GM18870 (cell line): Measurements from ENCODE around the gene ADAMTSL5.
"Not testable (repeated sequence)": the region's sequence is repeated elsewhere in the genome, so short reads cannot be mapped to it uniquely, and the experiment has no call there.

Experiments
- ATAC-seq: cut with Tn5 transposase; IDR thresholded peaks from one replicate; pipeline ENCODE4 v1.9.1; 2021; ENCODE audit warnings: moderate library complexity; ENCODE audit not compliant: unreplicated experiment

Gene ADAMTSL5, protein sequence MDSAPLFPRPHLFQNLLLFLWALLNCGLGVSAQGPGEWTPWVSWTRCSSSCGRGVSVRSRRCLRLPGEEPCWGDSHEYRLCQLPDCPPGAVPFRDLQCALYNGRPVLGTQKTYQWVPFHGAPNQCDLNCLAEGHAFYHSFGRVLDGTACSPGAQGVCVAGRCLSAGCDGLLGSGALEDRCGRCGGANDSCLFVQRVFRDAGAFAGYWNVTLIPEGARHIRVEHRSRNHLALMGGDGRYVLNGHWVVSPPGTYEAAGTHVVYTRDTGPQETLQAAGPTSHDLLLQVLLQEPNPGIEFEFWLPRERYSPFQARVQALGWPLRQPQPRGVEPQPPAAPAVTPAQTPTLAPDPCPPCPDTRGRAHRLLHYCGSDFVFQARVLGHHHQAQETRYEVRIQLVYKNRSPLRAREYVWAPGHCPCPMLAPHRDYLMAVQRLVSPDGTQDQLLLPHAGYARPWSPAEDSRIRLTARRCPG

GRCh38 chr19:1512671-1513498 is at the start of gene ADAMTSL5:
TSS of gene ADAMTSL5 (minus strand) at chr19:1513019. CDS start at chr19:1510943, 2,076 bp downstream.
- no peak for ATAC-seq

DNA sequence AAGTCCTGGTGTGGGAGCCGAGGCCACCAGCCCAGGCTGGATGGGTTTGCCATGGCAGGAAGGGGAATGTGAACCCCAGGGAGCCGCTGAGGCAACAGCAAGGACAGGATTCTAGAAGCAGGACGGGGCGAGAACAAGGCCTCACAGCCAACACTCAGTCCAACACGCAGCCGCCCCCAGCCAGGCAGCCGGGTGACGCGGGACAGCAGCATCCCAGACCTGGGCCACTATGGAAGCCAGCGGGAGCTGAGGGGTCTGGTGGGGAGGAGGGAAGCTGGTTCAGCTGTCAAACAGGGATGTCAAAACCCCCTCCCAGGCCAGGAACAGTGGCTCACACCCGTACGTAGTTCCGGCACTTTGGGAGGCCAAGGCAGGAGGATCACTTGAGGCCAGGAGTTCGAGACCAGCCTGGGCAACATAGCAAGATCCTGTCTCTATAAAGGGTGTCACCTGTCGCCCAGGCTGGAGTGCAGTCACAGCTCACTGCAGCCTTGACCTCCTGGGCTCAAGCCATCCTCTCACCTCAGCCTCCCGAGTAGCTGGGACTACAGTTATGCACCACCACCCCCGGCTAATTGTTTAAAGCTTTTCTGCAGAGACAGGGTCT is 48.5 kb upstream of the ADAMTSL5 start:
- no peak for ATAC-seq

GRCh38 chr19:1560286-1560882 is 47.6 kb upstream of the ADAMTSL5 start:
- ATAC-seq: no peak

DNA sequence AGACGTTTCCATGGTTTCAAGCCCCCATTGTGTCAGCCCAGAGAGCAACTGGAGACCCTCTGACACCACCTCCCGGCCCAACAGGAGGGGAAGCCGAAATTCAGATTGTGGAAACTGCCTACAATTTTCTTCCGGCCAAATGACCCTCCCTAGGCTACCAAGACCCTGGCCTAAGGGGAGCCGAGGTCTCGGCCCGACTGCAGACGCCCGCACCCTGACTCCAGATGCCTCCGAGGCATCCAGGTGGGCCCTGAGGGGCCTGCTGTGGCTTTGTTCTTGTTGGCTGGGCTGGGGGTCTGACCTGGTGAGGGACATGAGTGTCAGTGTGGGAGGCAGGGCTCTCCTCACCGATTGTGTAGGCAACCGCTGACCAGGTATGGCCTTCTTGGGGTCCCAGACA is 45.7 kb upstream of the ADAMTSL5 start:
- ATAC-seq: no peak

GRCh38 chr19:1556390-1557070 is 43.7 kb upstream of the ADAMTSL5 start:
- ATAC-seq: no peak

DNA sequence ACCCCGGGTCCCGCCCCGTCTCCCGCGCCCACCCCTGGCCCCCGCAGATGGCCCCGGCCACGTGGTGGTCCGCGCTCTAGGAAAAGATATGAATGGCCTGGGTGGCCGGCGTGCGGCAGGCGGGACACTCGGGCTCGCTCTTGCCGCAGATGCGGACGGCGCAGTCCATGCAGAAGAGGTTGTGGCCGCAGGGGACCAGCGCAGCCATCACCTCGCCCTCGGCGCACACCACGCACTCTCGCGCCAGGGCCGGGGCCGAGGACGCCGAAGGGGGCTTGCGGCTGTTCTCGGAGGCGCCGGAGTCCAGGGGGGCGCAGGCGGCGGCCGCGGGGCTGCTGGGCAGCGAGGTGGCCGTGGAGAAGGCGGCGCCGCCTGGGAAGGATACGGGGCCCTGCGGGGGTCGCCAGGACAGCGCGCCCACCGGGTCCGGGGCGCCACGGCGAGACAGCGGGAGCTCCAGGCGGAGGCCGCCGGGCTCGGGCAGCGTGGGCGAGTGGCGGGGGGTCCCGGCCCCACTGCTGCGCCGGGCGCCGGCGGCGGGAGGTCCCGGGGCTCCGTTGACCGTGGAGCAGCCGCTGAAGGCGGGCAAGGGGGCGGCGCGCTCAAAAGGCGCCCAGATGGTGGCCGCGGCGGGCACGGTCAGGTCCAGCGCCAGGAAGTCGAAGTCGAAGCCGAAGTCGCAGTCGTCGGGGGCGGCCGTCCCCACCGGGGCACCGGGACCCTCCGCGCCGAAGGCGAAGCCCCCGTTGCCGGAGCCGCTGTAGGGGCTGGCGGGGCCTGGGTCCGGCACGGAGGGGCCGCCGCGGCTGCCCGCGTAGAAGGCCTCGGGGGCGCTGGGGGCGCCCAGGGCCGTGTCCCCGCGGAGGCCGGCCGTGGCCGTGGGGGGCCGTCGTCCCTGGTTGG is 42.9 kb upstream of the ADAMTSL5 start:
- no peak for ATAC-seq

DNA sequence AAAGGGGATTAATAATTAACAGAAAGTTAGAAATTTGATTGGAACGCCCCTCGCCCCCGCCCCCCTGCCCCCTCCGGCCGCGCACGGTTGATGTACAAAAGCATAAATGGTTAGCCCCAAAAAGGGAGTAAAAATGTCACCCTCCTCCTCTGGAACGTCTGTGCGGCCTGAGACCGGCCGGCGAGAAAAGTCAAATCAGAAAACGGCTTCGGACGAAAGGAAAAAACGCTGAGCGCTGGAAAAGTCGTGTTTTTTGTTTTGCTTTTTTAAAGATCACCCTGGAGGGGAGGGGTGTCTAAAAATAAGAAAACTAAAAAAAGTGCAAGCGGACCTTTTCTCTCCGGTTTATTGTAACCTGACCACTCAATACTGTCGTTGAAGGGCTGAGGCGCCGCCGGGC is 42.1 kb upstream of the ADAMTSL5 start:
- no peak for ATAC-seq

- ATAC-seq: no peak
Observed at GRCh38 chr19:1553415-1553814, 40.6 kb upstream of the ADAMTSL5 start.

DNA sequence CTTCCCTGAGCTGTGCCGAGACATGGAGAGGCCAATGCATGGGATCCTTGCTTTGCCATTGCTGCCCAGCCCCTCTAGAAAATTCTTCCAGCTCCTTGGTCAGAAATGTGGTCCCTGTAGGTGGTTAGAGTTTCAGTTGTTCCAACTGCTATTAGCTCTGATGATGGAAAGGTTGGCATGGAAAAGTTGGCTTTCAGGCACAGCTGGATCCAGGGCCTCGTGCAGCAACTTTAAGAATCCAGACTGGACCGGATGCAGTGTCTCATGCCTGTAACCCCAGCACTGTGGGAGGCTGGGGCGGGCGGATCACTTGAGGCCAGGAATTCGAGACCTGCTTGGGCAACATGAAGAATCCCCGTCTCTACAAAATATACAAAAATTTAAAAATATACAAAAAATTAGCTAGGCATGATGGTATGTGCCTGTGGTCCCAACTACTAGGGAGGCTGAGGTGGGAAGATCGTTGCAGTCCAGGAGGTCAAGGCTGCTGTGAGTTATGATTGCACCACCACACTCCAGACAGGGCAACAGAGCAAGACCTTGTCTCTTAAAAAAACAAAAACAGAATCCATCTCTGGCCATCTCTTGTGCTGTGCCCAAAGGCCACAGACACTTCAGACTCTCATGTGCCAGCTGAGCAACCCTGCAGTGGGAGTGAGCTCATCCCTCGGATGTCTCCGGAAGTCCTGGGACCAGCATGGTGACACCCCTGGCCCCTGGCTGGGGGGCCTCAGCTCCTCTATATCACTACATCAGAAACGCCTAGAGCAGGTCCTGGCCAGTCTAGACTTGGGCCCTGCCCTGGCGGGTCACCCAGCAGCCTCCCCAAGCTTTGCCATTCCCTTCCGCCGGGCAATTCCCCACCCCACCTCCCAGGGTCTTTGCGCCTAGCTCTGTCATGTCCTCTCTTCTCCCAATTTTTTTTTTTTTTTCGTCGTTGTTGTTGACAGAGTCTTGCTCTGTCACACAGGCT is 38.5 kb upstream of the ADAMTSL5 start:
- ATAC-seq: no peak

GRCh38 chr19:1549332-1549945 is 36.6 kb upstream of the ADAMTSL5 start:
- ATAC-seq: no peak

DNA sequence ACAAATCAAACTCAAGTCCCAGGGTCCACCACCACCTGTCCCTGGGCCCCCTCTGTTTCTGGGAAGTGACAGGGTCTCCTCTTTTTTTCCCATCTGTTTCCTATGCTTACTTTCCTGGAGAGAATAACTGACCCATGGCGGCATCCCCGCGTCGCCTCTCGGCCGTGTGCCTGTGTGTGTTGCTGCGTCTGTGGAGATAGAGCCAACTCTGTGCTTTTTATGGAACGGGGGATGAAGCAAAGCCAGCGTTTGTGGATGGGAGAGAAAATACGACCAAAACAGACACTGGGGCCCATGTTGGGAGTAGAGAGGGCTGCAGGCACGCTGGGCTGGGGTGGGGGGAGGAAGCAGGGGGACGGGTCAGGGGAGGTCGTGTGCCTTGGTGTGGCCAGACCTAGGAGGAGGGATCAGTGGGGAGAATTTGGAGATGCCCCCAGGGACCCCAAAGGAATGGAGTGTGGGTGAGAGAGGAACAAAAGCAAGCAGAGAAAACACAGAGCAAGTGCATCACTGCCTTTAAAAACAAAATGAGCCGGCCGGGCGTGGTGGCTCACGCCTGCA is 27.6 kb upstream of the ADAMTSL5 start:
- ATAC-seq: no peak

GRCh38 chr19:1539749-1540148 is 26.9 kb upstream of the ADAMTSL5 start:
- ATAC-seq: not testable (repeated sequence)

DNA sequence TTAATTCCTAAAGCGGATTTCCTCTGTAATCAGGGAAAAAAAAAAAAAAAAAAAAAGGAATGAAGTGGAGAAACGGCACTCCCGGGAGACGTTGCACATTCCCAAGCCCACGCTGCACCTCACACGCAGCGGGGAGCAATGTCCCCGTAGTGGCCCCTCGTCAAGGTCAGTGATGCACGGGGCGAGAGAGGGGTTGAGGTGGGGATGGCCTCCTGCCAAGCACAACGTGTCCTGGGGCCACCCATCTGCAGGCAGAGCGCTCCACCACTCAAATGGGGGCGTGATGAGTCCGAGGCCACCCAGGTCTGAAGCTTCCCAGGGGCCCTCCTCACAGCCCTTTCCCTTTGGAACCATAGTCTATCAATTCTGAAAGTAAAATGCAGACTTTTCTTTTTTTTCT is 26.2 kb upstream of the ADAMTSL5 start:
- ATAC-seq: no peak

GRCh38 chr19:1535699-1536098 is 22.9 kb upstream of the ADAMTSL5 start:
- ATAC-seq: not testable (repeated sequence)

GRCh38 chr19:1534972-1535371 is 22.2 kb upstream of the ADAMTSL5 start:
- no peak for ATAC-seq

GRCh38 chr19:1533510-1534150 is 20.8 kb upstream of the ADAMTSL5 start:
- ATAC-seq: no peak

GRCh38 chr19:1532003-1532402 is 19.2 kb upstream of the ADAMTSL5 start:
- ATAC-seq: no peak
